Spleen (tissue), 7 donors: ENCODE results near the gene CPED1.

Experiments
- CTCF ChIP-seq, 11 experiments: fragments of 200-600 bp in 7 of 11; fragments of 450-650 bp in 4 of 11; sonication (generic) in 4 of 11; IDR thresholded peaks in 8 of 11; conservative IDR thresholded peaks in 3 of 11; 1 replicate in 7 of 11; 2 replicates in 4 of 11; pipeline versions ENCODE4 v1.4.0 to v1.8.0; 2016 to 2021; ENCODE audit warnings: antibody characterized with exemption in 11 of 11, inconsistent platforms in 4 of 11, mild to moderate bottlenecking in 1 of 11
- POLR2A ChIP-seq, 3 donors: fragments of 450-650 bp; IDR thresholded peaks; one replicate each; pipeline ENCODE4 v1.5.1; 2017; ENCODE audit warnings: antibody characterized with exemption in 3 of 3, mild to moderate bottlenecking in 1 of 3
- POLR2AphosphoS5 ChIP-seq, 3 donors: sonication (generic); formaldehyde crosslinking; IDR thresholded peaks; one replicate each; pipeline ENCODE4 v1.5.1; 2017; ENCODE audit warnings: antibody characterized with exemption in 3 of 3
- donor health status: DM: no; HTN: no; CAD: no; lungs with moderate emphysema.
- donor health status: DM: no; HTN: no; CAD: no.
- donor health status: DM: no; HTN: no; CAD: no.

GRCh38 chr7:121001234-121001906 lies 12.9 kb downstream of the CPED1 start:
- TF ChIP-seq CTCF (IDR thresholded peaks at IDR 0.05 in 8 of 11, conservative IDR thresholded peaks at IDR 0.05 in 3 of 11) (no peak), POLR2A (IDR thresholded peaks at IDR 0.05) (no peak), POLR2AphosphoS5 (IDR thresholded peaks at IDR 0.05) (no peak)
